Liver (tissue), 3 donors: Measurements from ENCODE around the gene UPF1.

Experiments
- CTCF ChIP-seq: fragments of 150-350 bp; IDR thresholded peaks from 2 replicates; pipeline ENCODE4 v1.5.1; 2017; ENCODE audit warnings: improper control_type of control experiment, low read depth, low read length; ENCODE audit not compliant: missing input control
- EGR1 ChIP-seq, 2 donors: IDR thresholded peaks; 2 replicates each; pipeline ENCODE4 v1.6.1; 2016 to 2018; ENCODE audit warnings: antibody characterized with exemption in 2 of 2, low read depth in 2 of 2
- FOXA1 ChIP-seq: IDR thresholded peaks from 2 replicates; pipeline ENCODE4 v1.6.1; 2016; ENCODE audit warnings: antibody characterized with exemption
- FOXA2 ChIP-seq: IDR thresholded peaks from 2 replicates; pipeline ENCODE4 v1.6.1; 2016; ENCODE audit warnings: antibody characterized with exemption
- GABPA ChIP-seq, 2 donors: IDR thresholded peaks in 1 of 2; conservative IDR thresholded peaks in 1 of 2; 2 replicates each; pipeline ENCODE4 v1.6.1; 2016; ENCODE audit warnings: antibody characterized with exemption in 2 of 2, mild to moderate bottlenecking in 1 of 2, moderate library complexity in 1 of 2
- MAX ChIP-seq: IDR thresholded peaks from 2 replicates; pipeline ENCODE4 v1.6.1; 2016; ENCODE audit warnings: antibody characterized with exemption
- RAD21 ChIP-seq, 2 donors: IDR thresholded peaks; 2 replicates each; pipeline ENCODE4 v1.6.1; 2016; ENCODE audit warnings: antibody characterized with exemption in 2 of 2, mild to moderate bottlenecking in 2 of 2
- RXRA ChIP-seq, 2 donors: IDR thresholded peaks; 2 replicates each; pipeline ENCODE4 v1.6.1; 2017 to 2018; ENCODE audit warnings: antibody characterized with exemption in 2 of 2, mild to moderate bottlenecking in 1 of 2
- SP1 ChIP-seq: IDR thresholded peaks from 2 replicates; pipeline ENCODE4 v1.6.1; 2018; ENCODE audit warnings: antibody characterized with exemption, mild to moderate bottlenecking
- TAF1 ChIP-seq: conservative IDR thresholded peaks from 2 replicates; pipeline ENCODE4 v1.6.1; 2016; ENCODE audit warnings: antibody characterized with exemption, mild to moderate bottlenecking
- YY1 ChIP-seq: IDR thresholded peaks from 2 replicates; pipeline ENCODE4 v1.6.1; 2016; ENCODE audit warnings: antibody characterized with exemption, mild to moderate bottlenecking
- TF ChIP-seq, protein P1 (sequence below): IDR thresholded peaks from 2 replicates; pipeline ENCODE4 v1.6.1; 2016; ENCODE audit warnings: antibody characterized with exemption, mild to moderate bottlenecking
- donor health status: healthy.
- donor health status: healthy.

DNA sequence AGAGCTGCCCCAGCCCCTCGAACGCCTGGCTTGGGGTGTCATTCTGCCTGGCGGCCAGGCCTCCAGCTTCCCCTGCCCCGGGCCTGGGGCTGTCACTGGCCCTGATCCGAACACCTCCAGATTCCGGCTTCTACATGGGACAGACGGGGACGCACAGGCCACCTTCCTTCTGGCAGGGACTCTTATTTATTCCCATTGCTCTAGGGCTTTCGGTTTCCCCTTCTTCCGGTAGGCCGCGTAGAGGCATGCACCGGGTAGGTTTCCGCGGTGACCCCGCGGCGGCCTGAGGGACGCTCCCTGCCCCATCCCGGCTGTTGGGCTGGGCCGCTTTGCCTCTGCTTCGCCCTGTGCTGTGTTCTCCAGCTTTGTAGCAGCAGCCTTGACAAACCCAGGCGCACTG is 36.0 kb downstream of the UPF1 start:
- TF ChIP-seq CTCF (no peak), TAF1 (no peak), RAD21 (IDR thresholded peaks at IDR 0.05) (no peak), SP1 (no peak), EGR1 (IDR thresholded peaks at IDR 0.05; ENCODE audit: low read depth in 2 of 2) (no peak), RXRA (IDR thresholded peaks at IDR 0.05) (no peak), GABPA (IDR thresholded peaks at IDR 0.05 in 1 of 2, conservative IDR thresholded peaks at IDR 0.05 in 1 of 2) (no peak), YY1 (no peak), MAX (no peak), FOXA1 (no peak), FOXA2 (no peak)
- TF ChIP-seq, protein P1, sequence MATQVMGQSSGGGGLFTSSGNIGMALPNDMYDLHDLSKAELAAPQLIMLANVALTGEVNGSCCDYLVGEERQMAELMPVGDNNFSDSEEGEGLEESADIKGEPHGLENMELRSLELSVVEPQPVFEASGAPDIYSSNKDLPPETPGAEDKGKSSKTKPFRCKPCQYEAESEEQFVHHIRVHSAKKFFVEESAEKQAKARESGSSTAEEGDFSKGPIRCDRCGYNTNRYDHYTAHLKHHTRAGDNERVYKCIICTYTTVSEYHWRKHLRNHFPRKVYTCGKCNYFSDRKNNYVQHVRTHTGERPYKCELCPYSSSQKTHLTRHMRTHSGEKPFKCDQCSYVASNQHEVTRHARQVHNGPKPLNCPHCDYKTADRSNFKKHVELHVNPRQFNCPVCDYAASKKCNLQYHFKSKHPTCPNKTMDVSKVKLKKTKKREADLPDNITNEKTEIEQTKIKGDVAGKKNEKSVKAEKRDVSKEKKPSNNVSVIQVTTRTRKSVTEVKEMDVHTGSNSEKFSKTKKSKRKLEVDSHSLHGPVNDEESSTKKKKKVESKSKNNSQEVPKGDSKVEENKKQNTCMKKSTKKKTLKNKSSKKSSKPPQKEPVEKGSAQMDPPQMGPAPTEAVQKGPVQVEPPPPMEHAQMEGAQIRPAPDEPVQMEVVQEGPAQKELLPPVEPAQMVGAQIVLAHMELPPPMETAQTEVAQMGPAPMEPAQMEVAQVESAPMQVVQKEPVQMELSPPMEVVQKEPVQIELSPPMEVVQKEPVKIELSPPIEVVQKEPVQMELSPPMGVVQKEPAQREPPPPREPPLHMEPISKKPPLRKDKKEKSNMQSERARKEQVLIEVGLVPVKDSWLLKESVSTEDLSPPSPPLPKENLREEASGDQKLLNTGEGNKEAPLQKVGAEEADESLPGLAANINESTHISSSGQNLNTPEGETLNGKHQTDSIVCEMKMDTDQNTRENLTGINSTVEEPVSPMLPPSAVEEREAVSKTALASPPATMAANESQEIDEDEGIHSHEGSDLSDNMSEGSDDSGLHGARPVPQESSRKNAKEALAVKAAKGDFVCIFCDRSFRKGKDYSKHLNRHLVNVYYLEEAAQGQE, result no peak
